SK-N-MC (cell line): Measurements from ENCODE around the gene MAP3K20.

Source experiments
- EZH2 ChIP-seq: fragments of 200-600 bp; sonication (generic); IDR thresholded peaks from one replicate; pipeline ENCODE4 v1.6.1; 2017; ENCODE audit warnings: antibody characterized with exemption
- FOXP2 ChIP-seq: optimal IDR thresholded peaks from 2 replicates; pipeline ENCODE3; 2011; ENCODE audit warnings: mild to moderate bottlenecking, moderate library complexity; ENCODE audit not compliant: insufficient read depth; ENCODE audit errors: extremely low read length, control extremely low read depth
- POLR2AphosphoS5 ChIP-seq: IDR thresholded peaks from 2 replicates; pipeline ENCODE4 v1.6.1; 2012; ENCODE audit warnings: mild to moderate bottlenecking, low read depth, low read length, borderline replicate concordance

GRCh38 chr2:173165443-173166238 is 90.0 kb downstream of the MAP3K20 start:
- no peak for TF ChIP-seq EZH2
- TF ChIP-seq POLR2AphosphoS5 = no peak
- TF ChIP-seq FOXP2 = no peak
